Activated CD4-positive, alpha-beta T cell treated with anti-CD3 and anti-CD28 coated beads, Interleukin-2, amount 10 ng/mL, durations not matched to agents 24 days and 14 days (primary cell): ENCODE measurements around the gene APOA5. TPM values are rescaled to one million over a fixed set of nuclear protein-coding genes. Genes with fewer than 3 reads are reported as not detected.
"Not testable (repeated sequence)": the region's sequence is repeated elsewhere in the genome, so short reads cannot be mapped to it uniquely, and the experiment has no call there.

Experiments used
- DNase-seq: peaks from one replicate; pipeline ENCODE4 v3.0.0; 2022
- H3K27ac Mint-ChIP-seq: one replicate; pipeline ENCODE4 v1.8.0; 2022; ENCODE audit warnings: mild to moderate bottlenecking, mixed read lengths
- H3K27me3 Mint-ChIP-seq: one replicate; pipeline ENCODE4 v1.8.0; 2022; ENCODE audit warnings: mixed read lengths
- H3K36me3 Mint-ChIP-seq: one replicate; pipeline ENCODE4 v1.8.0; 2022; ENCODE audit warnings: low read depth, mild to moderate bottlenecking, mixed read lengths
- H3K4me1 Mint-ChIP-seq: one replicate; pipeline ENCODE4 v1.8.0; 2021; ENCODE audit warnings: mixed read lengths
- H3K4me3 Mint-ChIP-seq: one replicate; pipeline ENCODE4 v1.8.0; 2022; ENCODE audit warnings: mild to moderate bottlenecking, moderate library complexity, mixed read lengths
- H3K9me3 Mint-ChIP-seq: one replicate; pipeline ENCODE4 v1.8.0; 2021; ENCODE audit warnings: mixed read lengths
- intact Hi-C: fragments of 100-400 bp; cut with micrococcal nuclease; formaldehyde crosslinking; loops from one replicate; pipeline ENCODE4 v1.15.1; 2023
- total RNA-seq: library from RNA; stranded (reverse); gene quantifications from 2 replicates; pipeline ENCODE4 v1.2.3, GENCODE V29; 2022

APOA5 gene
- not detected in 2 replicates for total RNA-seq

GRCh38 chr11:116791813-116792143 is at the start of gene APOA5:
TSS of gene APOA5 (minus strand) at chr11:116791879. CDS start at chr11:116791860, 19 bp downstream.
- H3K36me3 Mint-ChIP-seq: peaks cover 8% of the 10 kb centered on the region
- no peak for DNase-seq
- intact Hi-C loops: loop anchor here (1.0 to 2.0 kb wide), 2 partner anchors 45 to 315 kb away; partner anchors contain the start of gene APOA1
- H3K27ac Mint-ChIP-seq: no peak within 1 kb of the TSS
- H3K27me3 Mint-ChIP-seq: peaks cover 4% of the 10 kb centered on the region
- no peaks in the 10 kb centered on the region for H3K9me3 Mint-ChIP-seq
- H3K4me1 Mint-ChIP-seq: peaks cover 22% of the 10 kb centered on the region
- H3K4me3 Mint-ChIP-seq: peak within 1 kb of the TSS; percentile 28

- peaks cover 19% of the 10 kb centered on the region for H3K36me3 Mint-ChIP-seq
- H3K4me3 Mint-ChIP-seq: no peak overlapping the region
- intact Hi-C loops: no loop called here
- H3K9me3 Mint-ChIP-seq: no peaks in the 10 kb centered on the region
- no peaks in the 10 kb centered on the region for H3K27me3 Mint-ChIP-seq
- DNase-seq: no peak
- no peak overlapping the region for H3K27ac Mint-ChIP-seq
- H3K4me1 Mint-ChIP-seq: peaks cover 9% of the 10 kb centered on the region
These were observed 49.1 kb upstream of the APOA5 start for GRCh38 chr11:116840746-116841296.

- intact Hi-C loops: no loop called here
- peaks cover 11% of the 10 kb centered on the region for H3K4me1 Mint-ChIP-seq
- no peaks in the 10 kb centered on the region for H3K9me3 Mint-ChIP-seq
- H3K27me3 Mint-ChIP-seq: no peaks in the 10 kb centered on the region
- no peak overlapping the region for H3K27ac Mint-ChIP-seq
- peaks cover 15% of the 10 kb centered on the region for H3K36me3 Mint-ChIP-seq
- no peak for DNase-seq
- no peak overlapping the region for H3K4me3 Mint-ChIP-seq
These were observed 48.6 kb upstream of the APOA5 start for GRCh38 chr11:116840224-116840745.

GRCh38 chr11:116838321-116839084 is 46.8 kb upstream of the APOA5 start:
- no peak for DNase-seq
- no peaks in the 10 kb centered on the region for H3K9me3 Mint-ChIP-seq
- intact Hi-C loops: no loop called here
- H3K4me1 Mint-ChIP-seq: peaks cover 11% of the 10 kb centered on the region
- no peaks in the 10 kb centered on the region for H3K27me3 Mint-ChIP-seq
- no peak overlapping the region for H3K4me3 Mint-ChIP-seq
- no peak overlapping the region for H3K27ac Mint-ChIP-seq
- peaks cover 4% of the 10 kb centered on the region for H3K36me3 Mint-ChIP-seq

- H3K9me3 Mint-ChIP-seq: no peaks in the 10 kb centered on the region
- H3K36me3 Mint-ChIP-seq: no peaks in the 10 kb centered on the region
- DNase-seq: no peak
- no peak within 1 kb of the TSS for H3K4me3 Mint-ChIP-seq
- no peak within 1 kb of the TSS for H3K27ac Mint-ChIP-seq
- intact Hi-C loops: loop anchor here (2.0 kb wide), 2 partner anchors 15 to 47 kb away; partner anchors contain the start of gene APOA5
- peaks cover 11% of the 10 kb centered on the region for H3K4me1 Mint-ChIP-seq
- peaks cover 4% of the 10 kb centered on the region for H3K27me3 Mint-ChIP-seq
These were observed 45.8 kb upstream of the APOA5 start, which contains the start of gene APOA1 for GRCh38 chr11:116837231-116838091. TSS of gene APOA1 (minus strand) at chr11:116837622. CDS start at chr11:116837387, 235 bp downstream.

GRCh38 chr11:116836632-116836991 is 44.9 kb upstream of the APOA5 start:
- Mint-ChIP-seq H3K27ac (no peak overlapping the region), H3K27me3 (peaks cover 4% of the 10 kb centered on the region), H3K4me3 (no peak overlapping the region), H3K36me3 (no peaks in the 10 kb centered on the region), H3K9me3 (no peaks in the 10 kb centered on the region), H3K4me1 (peaks cover 11% of the 10 kb centered on the region)
- intact Hi-C loops: loop anchor here (2.0 kb wide), 2 partner anchors 16 to 46 kb away; partner anchors contain the start of gene APOA5
- DNase-seq: no peak

- Mint-ChIP-seq H3K36me3 (no peaks in the 10 kb centered on the region), H3K27ac (peak overlapping the region; percentile 45), H3K9me3 (no peaks in the 10 kb centered on the region), H3K4me3 (peak overlapping the region; percentile 63), H3K27me3 (peaks cover 4% of the 10 kb centered on the region), H3K4me1 (peaks cover 11% of the 10 kb centered on the region)
- intact Hi-C loops: loop anchor here (2.0 kb wide), 2 partner anchors 17 to 45 kb away; partner anchors contain the start of gene APOA5
- peak; percentile 93 for DNase-seq
These were observed 44.3 kb upstream of the APOA5 start for GRCh38 chr11:116835791-116836631.

- DNase-seq: no peak
- Mint-ChIP-seq H3K27ac (no peak overlapping the region), H3K4me3 (peak overlapping the region; percentile 63), H3K36me3 (no peaks in the 10 kb centered on the region), H3K27me3 (peaks cover 4% of the 10 kb centered on the region), H3K9me3 (no peaks in the 10 kb centered on the region), H3K4me1 (peaks cover 8% of the 10 kb centered on the region)
- intact Hi-C loops: no loop called here
These were observed 43.5 kb upstream of the APOA5 start for GRCh38 chr11:116835042-116835772.

GRCh38 chr11:116834535-116835041 is 42.9 kb upstream of the APOA5 start:
- H3K27ac Mint-ChIP-seq, H3K9me3 Mint-ChIP-seq, H3K4me1 Mint-ChIP-seq, H3K27me3 Mint-ChIP-seq, intact Hi-C loops, H3K36me3 Mint-ChIP-seq, DNase-seq: not testable (repeated sequence)
- peak overlapping the region; percentile 6 for H3K4me3 Mint-ChIP-seq

- H3K36me3 Mint-ChIP-seq: no peaks in the 10 kb centered on the region
- no peak overlapping the region for H3K27ac Mint-ChIP-seq
- H3K27me3 Mint-ChIP-seq: peaks cover 4% of the 10 kb centered on the region
- no peaks in the 10 kb centered on the region for H3K9me3 Mint-ChIP-seq
- intact Hi-C loops: no loop called here
- H3K4me3 Mint-ChIP-seq: no peak overlapping the region
- peaks cover 8% of the 10 kb centered on the region for H3K4me1 Mint-ChIP-seq
- no peak for DNase-seq
These were observed 42.3 kb upstream of the APOA5 start for GRCh38 chr11:116833816-116834534.

- intact Hi-C loops: no loop called here
- DNase-seq: no peak
- Mint-ChIP-seq H3K4me3 (no peak overlapping the region), H3K27ac (no peak overlapping the region), H3K4me1 (peaks cover 6% of the 10 kb centered on the region), H3K27me3 (peaks cover 4% of the 10 kb centered on the region), H3K36me3 (no peaks in the 10 kb centered on the region), H3K9me3 (no peaks in the 10 kb centered on the region)
These were observed 41.8 kb upstream of the APOA5 start for GRCh38 chr11:116833491-116833815.
